CD4-positive, CD25-positive, alpha-beta regulatory T cell (primary cell): ENCODE measurements around the gene PTPRG. TPM values are rescaled to one million over a fixed set of nuclear protein-coding genes. Genes with fewer than 3 reads are reported as not detected.

Source experiments
- ATAC-seq, 2 donors: fragments of 150-1000 bp; cut with Tn5 transposase; one replicate each; pipeline ENCODE4 v1.10.0; 2021; ENCODE audit warnings: low read depth in 2 of 2, moderate number of reproducible peaks in 2 of 2, moderate library complexity in 1 of 2
- DNase-seq, 3 donors: peaks; one replicate each; pipeline versions ENCODE4 v3.0.0 to v3.0.0-alpha.2; 2012 to 2022; ENCODE audit warnings: mixed read lengths in 1 of 3
- H3K27ac ChIP-seq: one replicate; pipeline ENCODE4 v1.7.0; 2013; ENCODE audit warnings: mild to moderate bottlenecking, low read length; ENCODE audit not compliant: insufficient read depth, poor library complexity, severe bottlenecking
- H3K27me3 ChIP-seq: one replicate; pipeline ENCODE4 v1.7.0; 2013; ENCODE audit warnings: low read length; ENCODE audit not compliant: control insufficient read depth, insufficient read depth
- H3K36me3 ChIP-seq: one replicate; pipeline ENCODE4 v1.7.0; 2013; ENCODE audit warnings: mild to moderate bottlenecking, low read length, moderate library complexity; ENCODE audit not compliant: control insufficient read depth, insufficient read depth
- H3K4me1 ChIP-seq: 2 replicates; pipeline ENCODE4 v1.7.0; 2013; ENCODE audit warnings: mild to moderate bottlenecking, low read length; ENCODE audit not compliant: insufficient read depth, control insufficient read depth, poor library complexity, severe bottlenecking
- H3K4me3 ChIP-seq: one replicate; pipeline ENCODE4 v1.7.0; 2013; ENCODE audit warnings: low read depth, mild to moderate bottlenecking, low read length, moderate library complexity
- H3K9me3 ChIP-seq, 2 experiments: 1 replicate in 1 of 2; 2 replicates in 1 of 2; pipeline ENCODE4 v1.7.0; 2013; ENCODE audit warnings: low read length in 2 of 2, mild to moderate bottlenecking in 1 of 2, moderate library complexity in 1 of 2; ENCODE audit not compliant: control insufficient read depth in 2 of 2
- H3K27ac Mint-ChIP-seq, 3 donors: one replicate each; pipeline ENCODE4 v1.8.0; 2020 to 2022; ENCODE audit warnings: mild to moderate bottlenecking in 3 of 3, mixed read lengths in 3 of 3, moderate library complexity in 2 of 3
- H3K27me3 Mint-ChIP-seq: one replicate; pipeline ENCODE4 v1.8.0; 2022; ENCODE audit warnings: mild to moderate bottlenecking, mixed read lengths
- H3K36me3 Mint-ChIP-seq: one replicate; pipeline ENCODE4 v1.8.0; 2020; ENCODE audit warnings: mixed read lengths
- H3K4me1 Mint-ChIP-seq, 4 donors: one replicate each; pipeline ENCODE4 v1.8.0; 2020 to 2022; ENCODE audit warnings: mixed read lengths in 4 of 4, mild to moderate bottlenecking in 1 of 4
- H3K4me3 Mint-ChIP-seq, 4 donors: one replicate each; pipeline ENCODE4 v1.8.0; 2020 to 2022; ENCODE audit warnings: mild to moderate bottlenecking in 4 of 4, mixed read lengths in 4 of 4, moderate library complexity in 3 of 4
- H3K9me3 Mint-ChIP-seq, 7 donors: one replicate each; pipeline ENCODE4 v1.8.0; 2020 to 2022; ENCODE audit warnings: mixed read lengths in 7 of 7, mild to moderate bottlenecking in 3 of 7, moderate library complexity in 2 of 7
- polyA plus RNA-seq, 4 donors: library from polyadenylated mRNA; unstranded; fragments of 300-500 nt; fragmentation: Illumina TruSeq; gene quantifications; one replicate each; pipeline ENCODE4 v1.2.3, GENCODE V29; 2021
- total RNA-seq: library from RNA; stranded (reverse); gene quantifications from one replicate; pipeline ENCODE4 v1.2.3, GENCODE V29; 2022

The PTPRG gene
- total and polyA plus RNA-seq, 5 donors from 2014 or later, result not detected

- Mint-ChIP-seq H3K9me3 (no peaks in the 10 kb centered on the region), H3K27me3 (peaks cover 8% of the 10 kb centered on the region), H3K27ac (no peak overlapping the region), H3K4me3 (no peak overlapping the region), H3K4me1 (no peaks in the 10 kb centered on the region), H3K36me3 (no peaks in the 10 kb centered on the region)
- no peak overlapping the region for H3K27ac ChIP-seq
- H3K4me1 ChIP-seq, result no peaks in the 10 kb centered on the region
- H3K9me3 ChIP-seq, result no peaks in the 10 kb centered on the region
- ATAC-seq (no peak), DNase-seq (no peak)
- H3K36me3 ChIP-seq, result no peaks in the 10 kb centered on the region
- H3K27me3 ChIP-seq, result no peaks in the 10 kb centered on the region
- no peak overlapping the region for H3K4me3 ChIP-seq
Observed at GRCh38 chr3:62203561-62203960, 642.2 kb downstream of the PTPRG start.

- Histone ChIP-seq H3K27ac (no peak overlapping the region), H3K4me1 (no peaks in the 10 kb centered on the region), H3K36me3 (no peaks in the 10 kb centered on the region), H3K27me3 (no peaks in the 10 kb centered on the region), H3K9me3 (no peaks in the 10 kb centered on the region), H3K4me3 (no peak overlapping the region)
- no peaks in the 10 kb centered on the region for H3K4me1 Mint-ChIP-seq
- no peaks in the 10 kb centered on the region for H3K9me3 Mint-ChIP-seq
- no peaks in the 10 kb centered on the region for H3K36me3 Mint-ChIP-seq
- no peak overlapping the region for H3K27ac Mint-ChIP-seq
- DNase-seq (no peak), ATAC-seq (no peak)
- peaks cover 8% of the 10 kb centered on the region for H3K27me3 Mint-ChIP-seq
- no peak overlapping the region for H3K4me3 Mint-ChIP-seq
Observed at GRCh38 chr3:62207197-62207596, 645.8 kb downstream of the PTPRG start.

GRCh38 chr3:62208385-62208784 is 647.0 kb downstream of the PTPRG start:
- Histone ChIP-seq H3K27ac (no peak overlapping the region), H3K4me3 (no peak overlapping the region), H3K9me3 (no peaks in the 10 kb centered on the region), H3K27me3 (no peaks in the 10 kb centered on the region), H3K4me1 (no peaks in the 10 kb centered on the region), H3K36me3 (no peaks in the 10 kb centered on the region)
- no peaks in the 10 kb centered on the region for H3K9me3 Mint-ChIP-seq
- DNase-seq, result no peak
- no peak overlapping the region for H3K4me3 Mint-ChIP-seq
- H3K4me1 Mint-ChIP-seq, result no peaks in the 10 kb centered on the region
- no peak overlapping the region for H3K27ac Mint-ChIP-seq
- H3K36me3 Mint-ChIP-seq, result no peaks in the 10 kb centered on the region
- peaks cover 8% of the 10 kb centered on the region for H3K27me3 Mint-ChIP-seq
- no peak for ATAC-seq

GRCh38 chr3:62209101-62209500 is 647.7 kb downstream of the PTPRG start:
- Mint-ChIP-seq H3K4me1 (no peaks in the 10 kb centered on the region), H3K27ac (no peak overlapping the region), H3K4me3 (no peak overlapping the region), H3K27me3 (peaks cover 8% of the 10 kb centered on the region), H3K9me3 (no peaks in the 10 kb centered on the region), H3K36me3 (no peaks in the 10 kb centered on the region)
- DNase-seq, result no peak
- Histone ChIP-seq H3K27me3 (no peaks in the 10 kb centered on the region), H3K36me3 (no peaks in the 10 kb centered on the region), H3K9me3 (no peaks in the 10 kb centered on the region), H3K27ac (no peak overlapping the region), H3K4me1 (no peaks in the 10 kb centered on the region), H3K4me3 (no peak overlapping the region)
- no peak for ATAC-seq

- Mint-ChIP-seq H3K4me3 (no peak overlapping the region), H3K27me3 (peaks cover 7% of the 10 kb centered on the region), H3K9me3 (peaks cover 0 to 3% (median 0%) of the 10 kb centered on the region in 7 donors), H3K27ac (no peak overlapping the region), H3K36me3 (no peaks in the 10 kb centered on the region), H3K4me1 (no peaks in the 10 kb centered on the region)
- Histone ChIP-seq H3K27me3 (no peaks in the 10 kb centered on the region), H3K27ac (no peak overlapping the region), H3K36me3 (no peaks in the 10 kb centered on the region), H3K4me3 (no peak overlapping the region), H3K4me1 (no peaks in the 10 kb centered on the region), H3K9me3 (no peaks in the 10 kb centered on the region)
- DNase-seq (no peak), ATAC-seq (no peak)
Observed at GRCh38 chr3:62210011-62210410, 648.6 kb downstream of the PTPRG start.

GRCh38 chr3:62211675-62212429 is 650.5 kb downstream of the PTPRG start:
- Histone ChIP-seq H3K4me1 (no peaks in the 10 kb centered on the region), H3K27me3 (no peaks in the 10 kb centered on the region), H3K9me3 (no peaks in the 10 kb centered on the region), H3K4me3 (no peak overlapping the region), H3K36me3 (no peaks in the 10 kb centered on the region), H3K27ac (no peak overlapping the region)
- peaks cover 0 to 3% (median 0%) of the 10 kb centered on the region in 7 donors for H3K9me3 Mint-ChIP-seq
- H3K4me3 Mint-ChIP-seq, result no peak overlapping the region
- ATAC-seq, result no peak
- H3K27ac Mint-ChIP-seq, result no peak overlapping the region
- H3K27me3 Mint-ChIP-seq, result no peaks in the 10 kb centered on the region
- no peaks in the 10 kb centered on the region for H3K4me1 Mint-ChIP-seq
- no peak for DNase-seq
- H3K36me3 Mint-ChIP-seq, result no peaks in the 10 kb centered on the region

- no peak overlapping the region for H3K4me3 ChIP-seq
- Mint-ChIP-seq H3K27me3 (no peaks in the 10 kb centered on the region), H3K4me3 (no peak overlapping the region), H3K9me3 (peaks cover 0 to 5% (median 0%) of the 10 kb centered on the region in 7 donors), H3K36me3 (no peaks in the 10 kb centered on the region), H3K27ac (peak overlapping the region in 1 of 3 donors; percentile 5), H3K4me1 (no peaks in the 10 kb centered on the region)
- ATAC-seq (no peak), DNase-seq (no peak)
- no peaks in the 10 kb centered on the region for H3K9me3 ChIP-seq
- no peaks in the 10 kb centered on the region for H3K36me3 ChIP-seq
- no peak overlapping the region for H3K27ac ChIP-seq
- H3K27me3 ChIP-seq, result no peaks in the 10 kb centered on the region
- no peaks in the 10 kb centered on the region for H3K4me1 ChIP-seq
Observed at GRCh38 chr3:62214850-62215249, 653.5 kb downstream of the PTPRG start.

- no peak overlapping the region for H3K4me3 ChIP-seq
- Mint-ChIP-seq H3K36me3 (no peaks in the 10 kb centered on the region), H3K27me3 (peaks cover 4% of the 10 kb centered on the region), H3K4me3 (no peak overlapping the region), H3K9me3 (peaks cover 0 to 3% (median 0%) of the 10 kb centered on the region in 7 donors), H3K4me1 (no peaks in the 10 kb centered on the region), H3K27ac (no peak overlapping the region)
- H3K27ac ChIP-seq, result no peak overlapping the region
- H3K4me1 ChIP-seq, result no peaks in the 10 kb centered on the region
- DNase-seq, result no peak
- ATAC-seq, result no peak
- no peaks in the 10 kb centered on the region for H3K27me3 ChIP-seq
- no peaks in the 10 kb centered on the region for H3K36me3 ChIP-seq
- no peaks in the 10 kb centered on the region for H3K9me3 ChIP-seq
Observed at GRCh38 chr3:62220616-62221015, 659.2 kb downstream of the PTPRG start.
